ENCODE measurements around the gene PPFIBP1. TPM values are rescaled to one million over a fixed set of nuclear protein-coding genes. Genes with fewer than 3 reads are reported as not detected.

PPFIBP1 gene
- total RNA-seq, 4 donors from 2014 or later = 135 to 199 (median 167) TPM

DNA sequence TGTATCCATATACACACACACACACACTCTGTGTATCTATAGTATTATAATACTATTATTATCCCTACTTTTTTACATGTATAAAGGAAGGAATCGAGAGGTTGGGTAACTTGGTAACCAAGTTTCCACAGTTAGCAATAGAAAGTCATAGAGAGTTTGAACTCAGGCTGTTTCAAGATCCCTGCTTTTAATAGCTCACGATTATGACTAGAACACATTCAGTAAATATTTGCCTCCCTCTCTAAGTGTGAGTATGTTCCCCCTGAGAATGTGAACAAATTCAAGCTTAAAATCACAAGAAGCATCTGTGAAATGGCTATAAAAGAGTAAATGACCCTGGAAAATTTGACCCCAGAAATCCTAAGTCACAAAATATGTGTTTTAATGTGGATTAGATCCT lies 161.3 kb downstream of the PPFIBP1 start:
- Histone ChIP-seq H3K27me3 (no peaks in the 10 kb centered on the region), H3K4me3 (replicated peaks in 1 of 3) (no peak overlapping the region), H3K4me1 (no peaks in the 10 kb centered on the region), H3K27ac (no peak overlapping the region), H3K9me3 (no peaks in the 10 kb centered on the region), H3K36me3 (peaks cover 47 to 64% of the 10 kb centered on the region in 2 donors)
- intact Hi-C loops (cut with DNase I) = no loop called here
- WGBS, 2 donors = 93 to 97% methylated on average over 2 of the region's 2 CpGs
- no peak for DNase-seq
- no peak for TF ChIP-seq POLR2A (IDR thresholded peaks at IDR 0.05)
- TF ChIP-seq, protein P1, sequence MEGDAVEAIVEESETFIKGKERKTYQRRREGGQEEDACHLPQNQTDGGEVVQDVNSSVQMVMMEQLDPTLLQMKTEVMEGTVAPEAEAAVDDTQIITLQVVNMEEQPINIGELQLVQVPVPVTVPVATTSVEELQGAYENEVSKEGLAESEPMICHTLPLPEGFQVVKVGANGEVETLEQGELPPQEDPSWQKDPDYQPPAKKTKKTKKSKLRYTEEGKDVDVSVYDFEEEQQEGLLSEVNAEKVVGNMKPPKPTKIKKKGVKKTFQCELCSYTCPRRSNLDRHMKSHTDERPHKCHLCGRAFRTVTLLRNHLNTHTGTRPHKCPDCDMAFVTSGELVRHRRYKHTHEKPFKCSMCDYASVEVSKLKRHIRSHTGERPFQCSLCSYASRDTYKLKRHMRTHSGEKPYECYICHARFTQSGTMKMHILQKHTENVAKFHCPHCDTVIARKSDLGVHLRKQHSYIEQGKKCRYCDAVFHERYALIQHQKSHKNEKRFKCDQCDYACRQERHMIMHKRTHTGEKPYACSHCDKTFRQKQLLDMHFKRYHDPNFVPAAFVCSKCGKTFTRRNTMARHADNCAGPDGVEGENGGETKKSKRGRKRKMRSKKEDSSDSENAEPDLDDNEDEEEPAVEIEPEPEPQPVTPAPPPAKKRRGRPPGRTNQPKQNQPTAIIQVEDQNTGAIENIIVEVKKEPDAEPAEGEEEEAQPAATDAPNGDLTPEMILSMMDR (IDR thresholded peaks at IDR 0.05) = no peak

DNA sequence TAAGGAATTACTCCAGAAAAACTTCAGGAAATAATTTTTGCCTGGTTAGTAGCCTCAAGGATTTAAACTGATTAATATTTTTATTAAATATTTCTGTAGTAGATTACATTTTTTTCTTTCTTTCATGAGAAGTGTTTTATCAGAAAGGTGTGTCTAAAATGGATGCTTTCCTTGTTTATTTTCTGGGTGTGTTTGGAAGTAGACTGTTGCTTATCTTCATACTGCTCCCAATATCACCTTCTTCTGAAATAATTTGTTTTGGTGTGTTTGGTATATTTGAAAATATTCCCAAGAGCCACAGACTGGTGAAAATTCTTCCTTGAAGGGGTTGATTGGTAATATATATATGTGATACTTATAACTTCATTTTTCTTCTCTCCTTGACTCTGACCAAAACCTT lies 162.1 kb downstream of the PPFIBP1 start:
- H3K27ac ChIP-seq = no peak overlapping the region
- no peak overlapping the region for H3K4me3 ChIP-seq (replicated peaks in 1 of 3)
- TF ChIP-seq, protein P1 (IDR thresholded peaks at IDR 0.05) = no peak
- TF ChIP-seq POLR2A (IDR thresholded peaks at IDR 0.05) = no peak
- peaks cover 53 to 67% of the 10 kb centered on the region in 2 donors for H3K36me3 ChIP-seq
- no peaks in the 10 kb centered on the region for H3K4me1 ChIP-seq
- intact Hi-C loops (cut with DNase I) = no loop called here
- DNase-seq = no peak
- no peaks in the 10 kb centered on the region for H3K9me3 ChIP-seq
- no peaks in the 10 kb centered on the region for H3K27me3 ChIP-seq

DNA sequence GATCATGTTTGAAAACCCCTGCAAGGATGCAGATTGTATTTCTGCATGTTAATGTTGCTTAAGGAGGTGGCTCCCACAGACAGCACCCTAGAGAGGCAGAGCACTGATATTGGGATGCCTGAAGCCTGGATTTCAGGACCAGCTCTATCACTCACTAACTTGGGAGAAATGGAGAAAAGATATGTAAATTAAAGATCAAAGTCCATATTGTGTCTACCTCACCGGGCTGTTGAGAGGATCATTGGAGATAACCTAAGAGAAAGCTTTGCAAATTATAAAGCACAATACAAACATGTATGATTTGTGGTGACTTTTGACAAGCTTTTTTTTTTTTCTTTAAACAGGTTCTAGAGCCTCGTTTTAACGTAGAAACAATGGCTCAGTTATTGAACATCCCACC lies 164.7 kb downstream of the PPFIBP1 start:
- TF ChIP-seq POLR2A (IDR thresholded peaks at IDR 0.05) = no peak
- TF ChIP-seq, protein P1 (IDR thresholded peaks at IDR 0.05) = no peak
- 95% methylated on average over 3 of the region's 3 CpGs for WGBS, 2 donors
- H3K36me3 ChIP-seq = peaks cover 61 to 75% of the 10 kb centered on the region in 2 donors

DNA sequence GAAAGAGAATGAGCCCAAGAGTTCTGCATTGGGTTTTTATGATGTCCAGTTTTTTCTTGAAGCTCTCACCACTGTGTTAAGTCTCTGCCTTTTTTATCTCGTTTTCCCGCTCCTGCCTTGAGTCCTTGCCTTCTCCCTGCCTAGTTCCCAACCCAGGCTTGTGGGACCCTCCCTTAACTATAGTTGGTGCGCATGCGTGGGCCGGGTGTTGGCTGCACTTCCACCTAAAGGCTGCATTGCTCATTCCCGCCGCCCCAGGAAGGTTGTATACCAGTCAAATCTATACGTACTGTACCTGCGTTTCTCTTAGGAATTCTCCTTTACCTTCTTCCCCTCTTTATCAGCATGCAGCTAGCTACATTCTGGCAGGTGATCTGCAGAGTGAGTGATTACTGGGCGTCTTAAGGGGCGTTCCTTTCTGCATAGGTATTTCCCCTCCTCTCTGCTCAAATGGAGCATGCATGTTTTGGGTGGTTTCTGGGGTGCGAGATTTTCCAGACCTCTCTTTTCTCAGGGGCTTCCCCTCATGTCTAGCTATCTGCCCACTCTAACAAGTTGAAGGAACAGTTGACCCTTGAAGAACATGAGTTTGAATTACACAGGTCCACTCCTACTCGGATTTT lies 165.7 kb downstream of the PPFIBP1 start:
- Histone ChIP-seq H3K27me3 (no peaks in the 10 kb centered on the region), H3K27ac (no peak overlapping the region), H3K9me3 (no peaks in the 10 kb centered on the region), H3K4me3 (replicated peaks in 1 of 3) (no peak overlapping the region), H3K36me3 (peaks cover 67 to 78% of the 10 kb centered on the region in 2 donors), H3K4me1 (no peaks in the 10 kb centered on the region)
- intact Hi-C loops (cut with DNase I) = no loop called here
- no peak for DNase-seq
- 91 to 94% methylated on average over 13 of the region's 13 CpGs for WGBS, 2 donors
- TF ChIP-seq, protein P1 (IDR thresholded peaks at IDR 0.05) = no peak
- TF ChIP-seq POLR2A (IDR thresholded peaks at IDR 0.05) = no peak

More for the DNA sequence above, 164.7 kb downstream of the PPFIBP1 start:
- no peak overlapping the region for H3K27ac ChIP-seq
- intact Hi-C loops (cut with DNase I) = no loop called here
- DNase-seq = no peak
- no peak overlapping the region for H3K4me3 ChIP-seq (replicated peaks in 1 of 3)
- H3K4me1 ChIP-seq = no peaks in the 10 kb centered on the region
- no peaks in the 10 kb centered on the region for H3K27me3 ChIP-seq
- no peaks in the 10 kb centered on the region for H3K9me3 ChIP-seq

DNA sequence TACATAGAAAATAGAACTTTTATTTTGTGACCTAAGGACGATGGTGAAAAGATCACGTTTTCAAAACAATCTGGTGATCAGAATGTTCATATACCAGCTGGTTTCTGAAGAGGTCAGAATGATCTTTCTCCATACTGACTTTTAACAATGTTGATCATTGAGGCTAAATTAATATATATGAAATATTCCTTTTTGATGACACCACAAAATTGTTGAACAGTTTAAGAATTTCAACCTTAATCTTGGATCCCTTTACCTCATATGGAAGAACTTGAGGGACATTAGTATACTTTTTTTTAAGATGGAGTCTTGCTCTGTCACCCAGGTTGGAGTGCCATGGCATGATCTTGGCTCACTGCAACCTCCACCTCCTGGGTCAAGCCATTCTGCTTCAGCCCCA lies 169.4 kb downstream of the PPFIBP1 start:
- peaks cover 66 to 73% of the 10 kb centered on the region in 2 donors for H3K36me3 ChIP-seq
- DNase-seq = no peak
- intact Hi-C loops (cut with DNase I) = no loop called here
- TF ChIP-seq, protein P1 (IDR thresholded peaks at IDR 0.05) = no peak
- TF ChIP-seq POLR2A (IDR thresholded peaks at IDR 0.05) = no peak
- no peak overlapping the region for H3K4me3 ChIP-seq (replicated peaks in 1 of 3)
- H3K9me3 ChIP-seq = no peaks in the 10 kb centered on the region
- no peak overlapping the region for H3K27ac ChIP-seq
- H3K4me1 ChIP-seq = no peaks in the 10 kb centered on the region
- WGBS, 2 donors = 91 to 98% methylated on average over 2 of the region's 2 CpGs
- no peaks in the 10 kb centered on the region for H3K27me3 ChIP-seq
